Endothelial cell of umbilical vein (primary cell): ENCODE measurements around the gene PCNX4. TPM values are rescaled to one million over a fixed set of nuclear protein-coding genes. Genes with fewer than 3 reads are reported as not detected.

ENCODE experiments used
- BruUV-seq: library from RNA; stranded (reverse); fragments of 400-500 nt; replicated peaks from 2 replicates; lab custom pipeline; 2021; lab: Mats Ljungman, UMichigan
- CTCF ChIA-PET: fragments of 300-600, 350-600 bp; sonication (Branson Sonifier 250); formaldehyde crosslinking; loops from one replicate; lab custom pipeline; 2021; ENCODE audit warnings: antibody characterized with exemption, inconsistent platforms; lab: Charles Lee
- POLR2A ChIA-PET: fragments of 300-600, 350-600 bp; sonication (Branson Sonifier 250); formaldehyde crosslinking; loops from one replicate; lab custom pipeline; 2021; ENCODE audit warnings: antibody characterized with exemption, inconsistent platforms; lab: Charles Lee
- DNase-seq: peaks from one replicate; pipeline ENCODE4 v3.0.0-alpha.2; 2011; ENCODE audit warnings: low read depth, low spot score
- FAIRE-seq: peaks from 2 replicates; lab custom pipeline; 2011; peaks lifted over from hg19 to GRCh38; lab: Jason Lieb, UNC
- H2AFZ ChIP-seq: 2 replicates; pipeline ENCODE4 v1.6.0; 2012; ENCODE audit warnings: low read depth, low read length, control low read depth, inconsistent platforms
- H3K27ac ChIP-seq: 2 replicates; pipeline ENCODE4 v1.5.1; 2011; ENCODE audit warnings: low read depth, mild to moderate bottlenecking, control low read depth, low read length, moderate library complexity; ENCODE audit not compliant: insufficient read depth
- H3K27me3 ChIP-seq, 2 experiments: 2 replicates each; pipeline versions ENCODE4 v1.6.0 to v1.6.1; 2011; ENCODE audit warnings: low read length in 2 of 2, mixed read lengths in 1 of 2; ENCODE audit not compliant: control insufficient read depth in 2 of 2, insufficient read depth in 2 of 2
- H3K36me3 ChIP-seq, 2 experiments: 2 replicates in 1 of 2; 3 replicates in 1 of 2; pipeline ENCODE4 v1.5.1; 2011; ENCODE audit warnings: low read length in 2 of 2, mild to moderate bottlenecking in 1 of 2, moderate library complexity in 1 of 2; ENCODE audit not compliant: control insufficient read depth in 2 of 2, insufficient read depth in 2 of 2; ENCODE audit errors: extremely low read depth in 1 of 2
- H3K4me1 ChIP-seq: 3 replicates; pipeline ENCODE4 v1.5.1; 2011; ENCODE audit warnings: mild to moderate bottlenecking, low read length; ENCODE audit not compliant: control insufficient read depth, insufficient read depth; ENCODE audit errors: extremely low read depth
- H3K4me2 ChIP-seq: 2 replicates; pipeline ENCODE4 v1.6.1; 2011; ENCODE audit warnings: low read length, control low read depth, mixed read lengths; ENCODE audit not compliant: insufficient read depth
- H3K4me3 ChIP-seq, 3 experiments: fragments of 200-600 bp in 1 of 3; sonication (generic), shearing (Covaris generic) in 1 of 3; replicated peaks in 1 of 3; 2 replicates each; pipeline ENCODE4 v1.5.1; 2011 to 2016; ENCODE audit warnings: control low read depth in 3 of 3, low read length in 3 of 3, mild to moderate bottlenecking in 2 of 3, inconsistent platforms in 1 of 3, low read depth in 1 of 3, moderate library complexity in 1 of 3; ENCODE audit not compliant: insufficient read depth in 1 of 3
- H3K79me2 ChIP-seq: 2 replicates; pipeline ENCODE4 v1.6.0; 2012; ENCODE audit warnings: low read length, inconsistent platforms; ENCODE audit not compliant: control insufficient read depth, insufficient read depth
- H3K9ac ChIP-seq: replicated peaks from 2 replicates; pipeline ENCODE3; 2011; ENCODE audit warnings: low read length, control low read depth; ENCODE audit not compliant: insufficient read depth; ENCODE audit errors: extremely low read depth
- H3K9me1 ChIP-seq: replicated peaks from 3 replicates; pipeline ENCODE4 v1.6.0; 2011; ENCODE audit warnings: mild to moderate bottlenecking, low read length; ENCODE audit not compliant: control insufficient read depth, insufficient read depth; ENCODE audit errors: extremely low read depth
- H3K9me3 ChIP-seq: replicated peaks from 2 replicates; pipeline ENCODE4 v1.5.1; 2012; ENCODE audit warnings: low read length, inconsistent platforms; ENCODE audit not compliant: control insufficient read depth, insufficient read depth
- H4K20me1 ChIP-seq: replicated peaks from 2 replicates; pipeline ENCODE3; 2011; ENCODE audit warnings: mild to moderate bottlenecking, low read length; ENCODE audit not compliant: control insufficient read depth, insufficient read depth; ENCODE audit errors: extremely low read depth
- EZH2 ChIP-seq: IDR thresholded peaks from 2 replicates; pipeline ENCODE4 v1.6.1; 2012; ENCODE audit warnings: borderline replicate concordance, low read depth, mild to moderate bottlenecking, moderate library complexity, low read length, inconsistent platforms; ENCODE audit not compliant: severe bottlenecking
- FOS ChIP-seq: IDR thresholded peaks from 2 replicates; pipeline ENCODE4 v1.6.1; 2011; ENCODE audit warnings: mild to moderate bottlenecking, low read length, moderate library complexity, borderline replicate concordance; ENCODE audit not compliant: insufficient read depth
- GATA2 ChIP-seq: IDR thresholded peaks from 2 replicates; pipeline ENCODE4 v1.7.0; 2011; ENCODE audit warnings: low read depth, mild to moderate bottlenecking, moderate library complexity, mixed read lengths, low read length; ENCODE audit not compliant: insufficient read length, insufficient read depth
- JUN ChIP-seq: IDR thresholded peaks from 2 replicates; pipeline ENCODE4 v1.6.1; 2011; ENCODE audit warnings: borderline replicate concordance, low read depth; ENCODE audit not compliant: insufficient read length, insufficient read depth
- MYC ChIP-seq: IDR thresholded peaks from one replicate; pipeline ENCODE4 v1.6.1; 2011; ENCODE audit warnings: mild to moderate bottlenecking, low read depth, low read length
- POLR2A ChIP-seq: IDR thresholded peaks from 2 replicates; pipeline ENCODE4 v1.6.1; 2012; ENCODE audit warnings: low read depth, mild to moderate bottlenecking, control low read depth, low read length
- POLR2AphosphoS5 ChIP-seq: IDR thresholded peaks from 2 replicates; pipeline ENCODE4 v1.6.1; 2012; ENCODE audit warnings: low read depth, mild to moderate bottlenecking, control low read depth, low read length, moderate library complexity; ENCODE audit not compliant: insufficient read depth
- dilution Hi-C: fragments of 300-500 bp; cut with MboI; formaldehyde crosslinking; loops from one replicate; pipeline ENCODE4 v1.15.0; 2019; ENCODE audit warnings: low sequenced_read_pairs; ENCODE audit not compliant: extremely low pct_ligation_motif_present
- intact Hi-C: fragments of 100-400 bp; cut with micrococcal nuclease; formaldehyde crosslinking; loops from one replicate; pipeline ENCODE4 v1.10.0; 2022
- polyA plus RNA-seq, 4 experiments: library from polyadenylated mRNA; depleted of rRNA in 3 of 4; stranded (reverse) in 3 of 4; unstranded in 1 of 4; fragments of >200 nt; gene quantifications; 2 replicates each; pipeline versions ENCODE4 v1.2.1 to v1.2.3, GENCODE V29; 2011 to 2012; ENCODE audit warnings: missing spikeins in 1 of 4
- total RNA-seq: library from RNA; stranded (reverse); gene quantifications from 2 replicates; pipeline ENCODE4 v1.2.3, GENCODE V29; 2021
- TF ChIP-seq, protein P1 (sequence below), 2 donors: IDR thresholded peaks; 1 replicate in 1 of 2; 2 replicates in 1 of 2; pipeline ENCODE4 v1.5.1; 2011; ENCODE audit warnings: low read length in 2 of 2, mild to moderate bottlenecking in 2 of 2, moderate library complexity in 2 of 2, control low read depth in 1 of 2, inconsistent platforms in 1 of 2, low read depth in 1 of 2; ENCODE audit not compliant: insufficient read depth in 1 of 2; ENCODE audit errors: extremely low read depth in 1 of 2
- TF ChIP-seq, protein P2 (sequence below): IDR thresholded peaks from 2 replicates; pipeline ENCODE4 v1.6.1; 2011; ENCODE audit not compliant: insufficient read depth, insufficient read length

Gene PCNX4
- total and polyA plus RNA-seq, 2 donors (not counting 3 experiments of a cell fraction or from before 2014, with no cell fraction given), result 35.5 to 51.6 TPM

DNA sequence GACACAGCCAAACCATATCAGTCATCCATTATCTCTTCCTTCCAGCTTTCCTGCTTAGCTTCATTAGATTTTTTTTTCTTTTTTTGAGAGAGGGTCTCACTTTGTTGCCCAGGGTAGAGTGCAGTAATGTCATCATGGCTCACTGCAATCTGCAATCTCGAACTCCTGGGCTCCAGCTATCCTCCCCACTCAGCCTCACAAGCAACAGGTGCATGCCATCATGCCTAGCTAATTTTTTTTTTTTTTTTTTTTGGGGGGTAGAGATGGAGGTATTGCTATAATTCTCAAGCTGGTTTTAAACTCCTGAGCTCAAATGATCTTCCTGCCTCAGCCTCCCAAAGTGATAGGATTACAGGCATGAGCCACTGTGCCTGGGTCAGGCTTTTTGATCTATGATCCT lies 119.0 kb downstream of the PCNX4 start:
- Histone ChIP-seq H3K4me1 (no peaks in the 10 kb centered on the region), H2AFZ (no peak overlapping the region), H3K9ac (no peak overlapping the region), H3K27ac (no peak overlapping the region), H4K20me1 (no peaks in the 10 kb centered on the region), H3K4me3 (no peak overlapping the region), H3K4me2 (no peak overlapping the region), H3K36me3 (no peaks in the 10 kb centered on the region), H3K9me3 (no peaks in the 10 kb centered on the region), H3K79me2 (no peaks in the 10 kb centered on the region), H3K9me1 (no peaks in the 10 kb centered on the region), H3K27me3 (peaks cover 0 to 3% of the 10 kb centered on the region in 2 experiments)
- dilution Hi-C loops (no loop called here), intact Hi-C loops (no loop called here)
- ChIA-PET CTCF (interaction anchor here (0.8 kb wide), 1 partner anchor 121 kb away, joined by 3 read pairs; no protein-coding TSS in a partner anchor), POLR2A (no interaction called here)
- DNase-seq (no peak), FAIRE-seq (no peak)
- no peak for TF ChIP-seq GATA2
- TF ChIP-seq POLR2A, result no peak
- TF ChIP-seq EZH2, result no peak
- TF ChIP-seq, protein P1, sequence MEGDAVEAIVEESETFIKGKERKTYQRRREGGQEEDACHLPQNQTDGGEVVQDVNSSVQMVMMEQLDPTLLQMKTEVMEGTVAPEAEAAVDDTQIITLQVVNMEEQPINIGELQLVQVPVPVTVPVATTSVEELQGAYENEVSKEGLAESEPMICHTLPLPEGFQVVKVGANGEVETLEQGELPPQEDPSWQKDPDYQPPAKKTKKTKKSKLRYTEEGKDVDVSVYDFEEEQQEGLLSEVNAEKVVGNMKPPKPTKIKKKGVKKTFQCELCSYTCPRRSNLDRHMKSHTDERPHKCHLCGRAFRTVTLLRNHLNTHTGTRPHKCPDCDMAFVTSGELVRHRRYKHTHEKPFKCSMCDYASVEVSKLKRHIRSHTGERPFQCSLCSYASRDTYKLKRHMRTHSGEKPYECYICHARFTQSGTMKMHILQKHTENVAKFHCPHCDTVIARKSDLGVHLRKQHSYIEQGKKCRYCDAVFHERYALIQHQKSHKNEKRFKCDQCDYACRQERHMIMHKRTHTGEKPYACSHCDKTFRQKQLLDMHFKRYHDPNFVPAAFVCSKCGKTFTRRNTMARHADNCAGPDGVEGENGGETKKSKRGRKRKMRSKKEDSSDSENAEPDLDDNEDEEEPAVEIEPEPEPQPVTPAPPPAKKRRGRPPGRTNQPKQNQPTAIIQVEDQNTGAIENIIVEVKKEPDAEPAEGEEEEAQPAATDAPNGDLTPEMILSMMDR (IDR thresholded peaks at IDR 0.05; ENCODE audit: extremely low read depth in 1 of 2, insufficient read depth in 1 of 2, low read depth in 1 of 2, low read length in 2 of 2), result no peak
- BruUV-seq, result no TSS peak

DNA sequence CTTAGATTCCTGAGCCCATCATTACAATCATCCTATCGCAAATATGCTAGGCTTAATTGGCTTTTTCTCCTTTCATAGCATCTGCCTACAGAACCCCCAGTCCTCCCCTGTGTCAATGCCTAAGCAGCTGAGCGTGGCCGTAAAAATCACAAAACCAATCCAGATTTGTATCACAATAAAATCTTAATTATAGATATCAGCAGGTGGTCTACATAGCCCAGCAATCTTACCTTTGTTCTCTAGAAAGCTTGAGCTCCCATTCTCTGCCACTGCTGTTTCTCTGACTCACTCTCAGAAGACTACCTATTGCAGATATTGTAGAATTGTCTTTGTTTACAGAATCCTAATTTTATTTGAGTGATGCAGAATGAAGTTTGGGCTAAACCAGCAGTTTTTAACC lies 119.4 kb downstream of the PCNX4 start:
- no peak for DNase-seq
- Histone ChIP-seq H3K9me3 (no peaks in the 10 kb centered on the region), H2AFZ (no peak overlapping the region), H4K20me1 (no peaks in the 10 kb centered on the region), H3K4me3 (no peak overlapping the region), H3K4me1 (no peaks in the 10 kb centered on the region), H3K27me3 (peaks cover 0 to 3% of the 10 kb centered on the region in 2 experiments), H3K9me1 (no peaks in the 10 kb centered on the region), H3K79me2 (no peaks in the 10 kb centered on the region), H3K36me3 (no peaks in the 10 kb centered on the region), H3K9ac (no peak overlapping the region), H3K27ac (no peak overlapping the region), H3K4me2 (no peak overlapping the region)
- dilution Hi-C loops (no loop called here), intact Hi-C loops (no loop called here)
- FAIRE-seq, result no peak
- BruUV-seq, result no TSS peak
- TF ChIP-seq EZH2, result no peak
- no peak for TF ChIP-seq POLR2AphosphoS5
- TF ChIP-seq JUN, result no peak
- TF ChIP-seq GATA2, result no peak
- TF ChIP-seq, protein P1 (IDR thresholded peaks at IDR 0.05; ENCODE audit: extremely low read depth in 1 of 2, insufficient read depth in 1 of 2, low read depth in 1 of 2, low read length in 2 of 2), result no peak
- no peak for TF ChIP-seq FOS
- no peak for TF ChIP-seq MYC
- TF ChIP-seq, protein P2, sequence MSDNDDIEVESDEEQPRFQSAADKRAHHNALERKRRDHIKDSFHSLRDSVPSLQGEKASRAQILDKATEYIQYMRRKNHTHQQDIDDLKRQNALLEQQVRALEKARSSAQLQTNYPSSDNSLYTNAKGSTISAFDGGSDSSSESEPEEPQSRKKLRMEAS, result no peak
- TF ChIP-seq POLR2A, result no peak
- POLR2A ChIA-PET, result no interaction called here
- CTCF ChIA-PET, result interaction anchor here (0.8 kb wide), 1 partner anchor 121 kb away, joined by 3 read pairs; no protein-coding TSS in a partner anchor
